22Rv1 (cell line): ENCODE data around the gene GFPT1.

ENCODE experiments used
- H3K27ac ChIP-seq: fragments of 450-650 bp; 2 replicates; pipeline ENCODE4 v1.5.1; 2017
- ZFX ChIP-seq: fragments of 450-650 bp; IDR thresholded peaks from 2 replicates; pipeline ENCODE4 v1.6.1; 2017; ENCODE audit warnings: antibody characterized with exemption, borderline replicate concordance
- TF ChIP-seq, protein P1 (sequence below): fragments of 450-650 bp; IDR thresholded peaks from 2 replicates; pipeline ENCODE4 v1.5.1; 2017; ENCODE audit warnings: mild to moderate bottlenecking

The GFPT1 gene

DNA sequence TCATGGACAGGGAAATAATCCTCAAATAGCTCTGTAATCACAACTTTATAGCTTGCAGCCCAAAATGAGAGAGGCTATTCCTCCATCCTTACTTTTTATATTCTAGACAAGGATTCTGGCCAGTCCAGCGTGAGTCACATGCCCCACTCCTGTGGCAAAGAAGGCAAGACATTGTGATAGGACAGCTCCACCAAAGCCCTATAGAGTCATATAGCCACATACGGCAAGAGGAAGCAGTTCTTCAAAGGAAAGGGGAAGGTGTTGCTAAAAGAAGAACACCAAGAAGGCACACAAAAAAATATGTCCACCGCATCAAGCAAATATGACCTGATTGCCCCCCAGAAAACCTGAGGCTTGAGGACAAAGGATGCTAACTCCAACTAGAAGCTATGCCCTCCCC, 3.4 kb upstream of the GFPT1 start:
- TF ChIP-seq ZFX = no peak
- TF ChIP-seq, protein P1, sequence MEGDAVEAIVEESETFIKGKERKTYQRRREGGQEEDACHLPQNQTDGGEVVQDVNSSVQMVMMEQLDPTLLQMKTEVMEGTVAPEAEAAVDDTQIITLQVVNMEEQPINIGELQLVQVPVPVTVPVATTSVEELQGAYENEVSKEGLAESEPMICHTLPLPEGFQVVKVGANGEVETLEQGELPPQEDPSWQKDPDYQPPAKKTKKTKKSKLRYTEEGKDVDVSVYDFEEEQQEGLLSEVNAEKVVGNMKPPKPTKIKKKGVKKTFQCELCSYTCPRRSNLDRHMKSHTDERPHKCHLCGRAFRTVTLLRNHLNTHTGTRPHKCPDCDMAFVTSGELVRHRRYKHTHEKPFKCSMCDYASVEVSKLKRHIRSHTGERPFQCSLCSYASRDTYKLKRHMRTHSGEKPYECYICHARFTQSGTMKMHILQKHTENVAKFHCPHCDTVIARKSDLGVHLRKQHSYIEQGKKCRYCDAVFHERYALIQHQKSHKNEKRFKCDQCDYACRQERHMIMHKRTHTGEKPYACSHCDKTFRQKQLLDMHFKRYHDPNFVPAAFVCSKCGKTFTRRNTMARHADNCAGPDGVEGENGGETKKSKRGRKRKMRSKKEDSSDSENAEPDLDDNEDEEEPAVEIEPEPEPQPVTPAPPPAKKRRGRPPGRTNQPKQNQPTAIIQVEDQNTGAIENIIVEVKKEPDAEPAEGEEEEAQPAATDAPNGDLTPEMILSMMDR = no peak
- H3K27ac ChIP-seq = no peak overlapping the region

DNA sequence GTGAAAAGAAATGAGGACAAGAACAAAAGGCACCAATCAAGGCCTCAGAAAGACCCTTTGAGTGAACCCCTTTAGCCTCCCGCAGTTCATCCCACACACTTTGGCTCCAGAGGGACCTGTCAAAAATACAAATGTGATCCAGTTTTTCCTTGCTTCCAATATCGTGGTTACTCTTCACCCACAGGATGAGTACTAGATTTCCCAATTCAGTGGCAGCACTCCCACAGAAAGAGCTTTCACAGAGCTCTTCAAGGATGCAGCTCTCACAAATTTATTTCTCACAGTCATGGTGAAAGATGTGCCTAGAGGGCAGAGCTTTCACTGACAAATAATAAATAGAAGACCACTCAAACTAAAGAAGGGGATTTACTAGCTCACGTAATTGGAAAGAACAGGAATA, 3.0 kb upstream of the GFPT1 start:
- no peak overlapping the region for H3K27ac ChIP-seq
- TF ChIP-seq, protein P1 = no peak
- TF ChIP-seq ZFX = no peak

DNA sequence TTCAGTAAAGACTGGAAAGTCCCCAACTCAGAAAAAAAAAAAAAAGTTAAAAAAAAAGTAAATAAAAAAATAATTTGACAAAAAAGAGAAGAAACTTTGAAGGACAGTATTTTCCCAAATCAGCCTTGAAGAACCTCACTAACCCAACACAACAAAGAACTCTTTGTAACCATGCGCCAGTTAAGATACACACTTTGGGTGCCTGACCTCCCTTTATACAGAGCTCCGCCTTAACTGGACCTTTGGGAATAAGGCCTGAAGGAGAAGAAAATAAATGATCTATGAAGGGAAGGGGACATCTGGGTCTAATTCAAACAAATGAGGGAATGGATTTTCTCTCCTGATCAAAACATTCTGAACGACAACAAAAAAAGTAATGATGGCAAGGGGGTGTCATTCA, 2.2 kb upstream of the GFPT1 start:
- TF ChIP-seq, protein P1 = no peak
- TF ChIP-seq ZFX = no peak
- H3K27ac ChIP-seq = no peak overlapping the region

DNA sequence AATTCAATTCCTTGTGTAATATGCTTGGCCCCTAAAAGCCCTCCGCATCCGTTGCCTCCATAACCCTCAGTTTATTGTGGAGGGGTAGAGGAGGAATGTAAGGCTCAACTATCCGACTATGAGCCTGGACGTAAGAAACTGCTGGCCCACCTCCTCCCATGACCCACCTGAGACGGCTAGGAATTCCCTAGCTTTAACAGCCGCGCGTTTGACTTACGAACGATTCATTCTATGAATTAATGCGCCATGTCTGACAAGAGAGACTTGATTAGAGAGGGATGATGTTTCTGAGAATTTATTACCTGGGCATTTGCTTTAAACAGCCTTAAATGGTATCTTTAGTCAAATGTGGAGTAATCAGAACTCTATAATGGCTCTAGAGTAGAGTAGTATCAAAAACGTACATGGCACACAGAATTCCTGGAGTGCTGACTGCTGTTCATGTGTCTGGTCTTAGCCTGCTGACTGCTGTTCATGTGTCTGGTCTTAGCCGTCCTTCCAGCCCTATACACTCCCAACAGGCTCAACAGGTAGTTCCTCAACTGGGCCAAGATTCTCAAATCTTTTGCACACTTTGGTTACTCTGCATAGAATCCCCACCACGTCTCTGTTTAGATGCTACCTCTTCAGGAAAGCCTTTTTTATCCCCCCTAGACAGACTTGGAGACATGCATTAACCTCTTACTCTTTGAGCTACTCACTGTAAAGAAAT, 899 bp upstream of the GFPT1 start:
- H3K27ac ChIP-seq = peak overlapping the region; percentile 71
- no peak for TF ChIP-seq ZFX
- TF ChIP-seq, protein P1 = no peak

DNA sequence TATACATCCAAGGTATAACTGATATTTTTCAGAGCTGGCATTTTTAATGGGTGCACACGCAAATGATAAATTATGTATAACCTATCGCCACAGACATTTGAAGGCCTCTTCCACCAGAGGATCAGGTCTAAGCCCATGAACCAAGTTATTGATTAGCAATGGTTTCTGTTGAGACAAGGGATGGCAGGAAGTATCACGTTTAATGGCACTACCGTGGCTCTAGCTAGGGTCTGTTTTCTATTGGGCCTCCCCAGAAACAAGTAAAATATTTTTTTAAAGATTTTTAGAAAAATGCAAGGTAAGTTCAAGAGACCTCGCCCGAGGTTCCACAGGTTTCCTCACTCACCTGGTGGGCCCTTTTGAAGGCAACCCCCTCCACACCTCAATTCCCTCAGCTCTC, 667 bp downstream of the GFPT1 start:
- H3K27ac ChIP-seq = peak overlapping the region; percentile 71
- TF ChIP-seq ZFX = no peak
- TF ChIP-seq, protein P1 = no peak

DNA sequence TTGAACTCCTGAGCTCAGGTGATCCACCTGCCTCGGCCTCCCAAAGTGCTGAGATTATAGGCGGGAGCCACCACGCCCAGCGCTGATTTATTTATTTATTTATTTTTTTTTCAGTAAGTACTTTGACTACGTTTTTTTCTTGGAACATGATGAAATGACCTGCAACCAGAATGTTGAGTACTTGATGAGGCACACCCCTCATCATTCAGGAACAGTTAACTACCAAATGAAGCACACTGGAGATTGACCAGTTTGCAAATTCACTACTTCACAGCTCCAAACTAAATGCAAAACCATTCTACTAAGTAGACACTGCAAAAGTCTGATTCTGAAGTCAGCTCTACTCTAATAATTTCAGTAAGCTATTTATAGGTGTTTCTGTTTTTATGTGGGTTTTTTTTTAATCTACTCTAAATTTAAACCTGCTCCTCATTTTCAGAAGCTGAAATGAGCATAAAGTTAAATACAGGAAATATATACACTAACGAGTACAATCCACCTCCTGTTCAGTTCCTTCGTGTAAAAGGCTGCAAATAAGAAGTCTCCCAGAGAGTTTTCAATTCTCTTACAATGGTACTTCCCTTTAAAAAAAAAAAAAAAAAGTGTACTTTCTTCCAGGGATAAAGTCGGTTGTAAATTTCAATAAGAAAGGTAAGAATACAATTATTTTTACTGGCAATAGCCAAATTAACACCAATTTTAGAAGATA, 1.4 kb downstream of the GFPT1 start:
- TF ChIP-seq, protein P1 = no peak
- TF ChIP-seq ZFX = no peak
- no peak overlapping the region; the same call in 1 of the 2 replicates for H3K27ac ChIP-seq

DNA sequence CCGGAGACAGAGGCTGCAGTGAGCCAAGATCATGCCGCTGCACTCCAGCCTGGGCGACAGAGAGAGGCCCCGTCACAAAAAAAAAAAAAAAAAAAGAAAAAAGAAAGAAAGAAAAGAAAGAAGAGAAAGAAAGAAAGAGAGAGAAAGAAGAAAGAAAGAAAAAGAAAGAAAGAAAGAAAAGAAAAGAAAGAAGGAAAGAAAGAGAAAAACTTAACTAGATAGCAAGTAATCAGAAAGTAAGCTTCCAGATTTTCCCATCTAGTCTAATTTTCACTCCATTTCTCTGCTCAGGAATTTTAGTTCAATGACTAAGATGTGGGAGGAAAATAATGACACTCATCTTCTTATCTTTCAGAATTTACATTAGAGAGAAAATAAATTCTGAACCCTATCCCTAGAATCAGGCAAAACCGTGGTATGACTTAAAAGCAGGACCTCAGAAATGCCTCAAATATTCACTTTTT, 2.4 kb downstream of the GFPT1 start:
- TF ChIP-seq, protein P1 = no peak
- TF ChIP-seq ZFX = no peak
- no peak overlapping the region for H3K27ac ChIP-seq
